ENCODE results near the gene NCOA7. TPM values are rescaled to one million over a fixed set of nuclear protein-coding genes. Genes with fewer than 3 reads are reported as not detected.

NCOA7 gene
- total RNA-seq, 1 experiment from 2014 or later: 51.0 TPM

DNA sequence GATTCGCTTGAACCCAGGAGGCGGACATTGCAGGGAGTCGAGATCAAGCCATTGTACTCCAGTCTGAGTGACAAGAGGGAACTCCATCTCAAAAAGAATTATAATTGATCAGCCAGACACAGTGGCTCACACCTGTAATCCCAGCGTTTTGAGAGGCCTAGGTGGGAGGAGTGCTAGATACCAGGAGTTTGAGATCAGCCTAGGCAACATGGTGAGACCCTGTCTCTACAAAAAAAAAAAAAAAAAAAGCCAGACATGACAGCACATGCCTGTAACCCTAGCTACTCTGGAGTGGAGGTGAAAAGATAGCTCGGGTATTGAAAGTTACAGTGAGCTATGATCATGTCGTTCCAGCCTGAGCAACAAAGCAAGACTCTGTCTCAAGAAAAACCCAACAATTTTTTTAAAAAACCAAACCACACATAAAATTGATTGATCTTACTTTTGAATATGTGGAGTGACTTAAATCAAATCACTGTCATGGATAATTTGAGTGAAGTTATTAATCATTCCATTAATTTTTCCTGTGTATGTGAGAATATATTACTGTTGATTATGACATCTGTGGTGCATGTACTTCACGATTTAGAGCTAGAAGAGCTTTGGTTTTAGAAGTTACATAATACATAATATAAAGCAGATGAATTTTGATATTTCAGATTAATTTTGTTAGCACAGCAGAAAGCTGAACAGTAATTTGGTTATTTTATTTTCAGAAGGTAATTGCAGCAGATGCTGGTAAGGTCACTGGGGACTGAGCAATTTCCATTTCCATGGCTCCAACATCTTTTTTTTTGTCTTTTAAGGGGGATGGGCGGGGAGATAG is 34.4 kb downstream of the NCOA7 start:
- Histone ChIP-seq H3K4me3 (no peak overlapping the region), H3K9me2 (ENCODE audit: insufficient read depth) (no peaks in the 10 kb centered on the region), H4K20me1 (ENCODE audit: insufficient read depth) (0 out of 2 replicates have a peak, but pooled peaks cover 7% of the 10 kb centered on the region), H2AFZ (no peak overlapping the region), H3K27ac (no peak overlapping the region), H3K36me3 (ENCODE audit: low read depth) (peaks cover 21% of the 10 kb centered on the region), H3F3A (ENCODE audit: insufficient read depth, low read depth) (no peaks in the 10 kb centered on the region), H3K4me1 (replicated peaks; ENCODE audit: insufficient read depth) (peaks cover 16% of the 10 kb centered on the region), H3K79me2 (ENCODE audit: low read depth) (peaks cover 7% of the 10 kb centered on the region), H3K27me3 (ENCODE audit: insufficient read depth, low read depth) (no peaks in the 10 kb centered on the region), H3K9me3 (ENCODE audit: insufficient read depth, low read depth) (no peaks in the 10 kb centered on the region), H3K4me2 (no peak overlapping the region)
- DNase-seq: no peak
- CTCF ChIA-PET: no interaction called here
- POLR2A ChIA-PET (ENCODE audit: unreplicated experiment): no interaction called here
- intact Hi-C loops (cut with micrococcal nuclease; ENCODE audit: unreplicated experiment): no loop called here
- no TSS peak for BruUV-seq (replicated peaks)
- TF ChIP-seq EZH2 (IDR thresholded peaks at IDR 0.05; ENCODE audit: low read depth): no peak
- TF ChIP-seq CTCF (conservative IDR thresholded peaks at IDR 0.05): no peak

- CTCF ChIA-PET: no interaction called here
- Histone ChIP-seq H3K4me3 (no peak overlapping the region), H3K4me1 (replicated peaks; ENCODE audit: insufficient read depth) (peaks cover 7% of the 10 kb centered on the region), H4K20me1 (ENCODE audit: insufficient read depth) (0 out of 2 replicates have a peak, but pooled peaks cover 7% of the 10 kb centered on the region), H3F3A (ENCODE audit: insufficient read depth, low read depth) (no peaks in the 10 kb centered on the region), H3K36me3 (ENCODE audit: low read depth) (0 out of 2 replicates have a peak, but pooled peaks cover 6% of the 10 kb centered on the region), H3K27ac (no peak overlapping the region), H3K4me2 (no peak overlapping the region), H2AFZ (no peak overlapping the region), H3K79me2 (ENCODE audit: low read depth) (peaks cover 8% of the 10 kb centered on the region; the same call in 1 of the 2 replicates), H3K9me2 (ENCODE audit: insufficient read depth) (no peaks in the 10 kb centered on the region), H3K9me3 (ENCODE audit: insufficient read depth, low read depth) (no peaks in the 10 kb centered on the region), H3K27me3 (ENCODE audit: insufficient read depth, low read depth) (no peaks in the 10 kb centered on the region)
- DNase-seq: no peak
- TF ChIP-seq CTCF (conservative IDR thresholded peaks at IDR 0.05) (no peak), EZH2 (IDR thresholded peaks at IDR 0.05; ENCODE audit: low read depth) (no peak)
- BruUV-seq (replicated peaks): no TSS peak
- POLR2A ChIA-PET (ENCODE audit: unreplicated experiment): no interaction called here
- intact Hi-C loops (cut with micrococcal nuclease; ENCODE audit: unreplicated experiment): no loop called here
These were observed 36.1 kb downstream of the NCOA7 start for GRCh38 chr6:125826695-125827463.

GRCh38 chr6:125827788-125828320 is 37.1 kb downstream of the NCOA7 start:
- ChIA-PET POLR2A (ENCODE audit: unreplicated experiment) (no interaction called here), CTCF (interaction anchor here (0.6 kb wide), 1 partner anchor 10 kb away, joined by 3 read pairs; no protein-coding TSS in a partner anchor)
- BruUV-seq (replicated peaks): no TSS peak
- no peak for TF ChIP-seq CTCF (conservative IDR thresholded peaks at IDR 0.05)
- no peak for TF ChIP-seq EZH2 (IDR thresholded peaks at IDR 0.05; ENCODE audit: low read depth)
- Histone ChIP-seq H3K4me2 (no peak overlapping the region), H3K4me3 (no peak overlapping the region), H3F3A (ENCODE audit: insufficient read depth, low read depth) (no peaks in the 10 kb centered on the region), H2AFZ (no peak overlapping the region), H4K20me1 (ENCODE audit: insufficient read depth) (0 out of 2 replicates have a peak, but pooled peaks cover 7% of the 10 kb centered on the region), H3K27me3 (ENCODE audit: insufficient read depth, low read depth) (no peaks in the 10 kb centered on the region), H3K79me2 (ENCODE audit: low read depth) (0 out of 2 replicates have a peak, but pooled peaks cover 7% of the 10 kb centered on the region), H3K36me3 (ENCODE audit: low read depth) (no peaks in the 10 kb centered on the region), H3K27ac (no peak overlapping the region), H3K4me1 (replicated peaks; ENCODE audit: insufficient read depth) (no peaks in the 10 kb centered on the region), H3K9me3 (ENCODE audit: insufficient read depth, low read depth) (no peaks in the 10 kb centered on the region), H3K9me2 (ENCODE audit: insufficient read depth) (no peaks in the 10 kb centered on the region)
- intact Hi-C loops (cut with micrococcal nuclease; ENCODE audit: unreplicated experiment): no loop called here
- no peak for DNase-seq

Measured in PC-9 (cell line).